H1 (cell line): Measurements from ENCODE around the gene ADGRF5. TPM values are rescaled to one million over a fixed set of nuclear protein-coding genes. Genes with fewer than 3 reads are reported as not detected.
A peak's percentile ranks its signal among the peaks of the same experiment; 100 is the strongest.

ENCODE experiments used
- CTCF ChIA-PET: fragments of 300-600 bp; sonication (Branson Sonifier 250); formaldehyde crosslinking; loops from one replicate; lab custom pipeline; 2021; ENCODE audit not compliant: partially characterized antibody; lab: Charles Lee
- POLR2A ChIA-PET: fragments of 300-600 bp; sonication (Branson Sonifier 250); formaldehyde crosslinking; loops from one replicate; lab custom pipeline; 2021; ENCODE audit warnings: inconsistent platforms; ENCODE audit not compliant: partially characterized antibody; lab: Charles Lee
- DNase-seq, 2 experiments: peaks; one replicate each; pipeline versions ENCODE4 v3.0.0 to v3.0.0-alpha.2; 2010 to 2022; ENCODE audit warnings: low spot score in 2 of 2, low read depth in 1 of 2, mixed read lengths in 1 of 2
- FAIRE-seq: peaks from 2 replicates; lab custom pipeline; 2011; peaks lifted over from hg19 to GRCh38; lab: Jason Lieb, UNC
- H2AFZ ChIP-seq: 2 replicates; pipeline ENCODE4 v1.8.1; 2012; ENCODE audit warnings: low read length, inconsistent platforms
- H2AK5ac ChIP-seq: 2 replicates; pipeline ENCODE4 v1.6.1; 2013; ENCODE audit warnings: low read depth, low read length
- H2BK120ac ChIP-seq: replicated peaks from 2 replicates; pipeline ENCODE3; 2013; ENCODE audit warnings: low read depth, low read length, inconsistent platforms
- H2BK12ac ChIP-seq: 2 replicates; pipeline ENCODE4 v1.6.1; 2013; ENCODE audit warnings: low read depth, low read length
- H2BK15ac ChIP-seq: 2 replicates; pipeline ENCODE4 v1.6.1; 2013; ENCODE audit warnings: low read length
- H2BK20ac ChIP-seq: 2 replicates; pipeline ENCODE4 v1.6.1; 2013; ENCODE audit warnings: low read length
- H2BK5ac ChIP-seq: 2 replicates; pipeline ENCODE4 v1.6.1; 2013; ENCODE audit warnings: low read depth, low read length
- H3K14ac ChIP-seq: 2 replicates; pipeline ENCODE4 v1.6.1; 2013; ENCODE audit warnings: inconsistent platforms; ENCODE audit not compliant: insufficient read length
- H3K18ac ChIP-seq: 2 replicates; pipeline ENCODE4 v1.6.1; 2013; ENCODE audit warnings: low read length; ENCODE audit errors: extremely low read depth
- H3K23ac ChIP-seq: 2 replicates; pipeline ENCODE4 v1.6.1; 2013; ENCODE audit warnings: inconsistent platforms; ENCODE audit not compliant: insufficient read length
- H3K23me2 ChIP-seq: 2 replicates; pipeline ENCODE4 v1.6.1; 2013; ENCODE audit warnings: low read depth, low read length
- H3K27ac ChIP-seq: 2 replicates; pipeline ENCODE4 v1.6.1; 2011; ENCODE audit warnings: low read depth, low read length, inconsistent platforms
- H3K27me3 ChIP-seq, 4 experiments: replicated peaks in 1 of 4; 1 replicate in 1 of 4; 2 replicates in 3 of 4; pipeline versions ENCODE4 v1.6.1 to v1.8.1; 2011 to 2013; ENCODE audit warnings: low read length in 3 of 4, mild to moderate bottlenecking in 3 of 4, inconsistent platforms in 2 of 4, mixed read lengths in 2 of 4, moderate library complexity in 1 of 4; ENCODE audit not compliant: control insufficient read depth in 3 of 4, insufficient read depth in 3 of 4; ENCODE audit errors: extremely low read depth in 1 of 4
- H3K36me3 ChIP-seq, 4 experiments: 2 replicates each; pipeline versions ENCODE4 v1.6.1 to v1.8.1; 2011 to 2013; ENCODE audit warnings: mild to moderate bottlenecking in 4 of 4, low read length in 3 of 4, moderate library complexity in 2 of 4, control low read depth in 1 of 4, inconsistent platforms in 1 of 4; ENCODE audit not compliant: insufficient read depth in 4 of 4, control insufficient read depth in 2 of 4
- H3K4ac ChIP-seq: replicated peaks from 2 replicates; pipeline ENCODE3; 2013; ENCODE audit warnings: low read length, low read depth, mixed read lengths, inconsistent platforms; ENCODE audit not compliant: insufficient read length
- H3K4me1 ChIP-seq, 4 experiments: replicated peaks in 1 of 4; 1 replicate in 1 of 4; 2 replicates in 3 of 4; pipeline versions ENCODE4 v1.6.1 to v1.8.1; 2011 to 2013; ENCODE audit warnings: low read length in 3 of 4, inconsistent platforms in 2 of 4, mixed read lengths in 1 of 4; ENCODE audit not compliant: insufficient read depth in 4 of 4, control insufficient read depth in 3 of 4
- H3K4me2 ChIP-seq, 2 experiments: 2 replicates each; pipeline versions ENCODE4 v1.6.1 to v1.8.1; 2011 to 2013; ENCODE audit warnings: low read depth in 2 of 2, low read length in 2 of 2, control low read depth in 1 of 2, inconsistent platforms in 1 of 2, mild to moderate bottlenecking in 1 of 2; ENCODE audit not compliant: insufficient read depth in 1 of 2
- H3K4me3 ChIP-seq, 4 experiments: fragments of 200-600, 300-600 bp in 1 of 4; sonication (generic), shearing (Covaris generic), sonication (Bioruptor Twin) in 1 of 4; 2 replicates each; pipeline versions ENCODE4 v1.5.1 to v1.8.1; 2011 to 2016; ENCODE audit warnings: low read length in 4 of 4, low read depth in 3 of 4, control low read depth in 2 of 4, inconsistent platforms in 2 of 4, mild to moderate bottlenecking in 2 of 4, mixed read lengths in 1 of 4, moderate library complexity in 1 of 4; ENCODE audit not compliant: insufficient read depth in 2 of 4; ENCODE audit errors: extremely low read depth in 1 of 4
- H3K56ac ChIP-seq: replicated peaks from 2 replicates; pipeline ENCODE3; 2013; ENCODE audit warnings: low read depth, mild to moderate bottlenecking, mixed read lengths, low read length, inconsistent platforms; ENCODE audit not compliant: insufficient read length
- H3K79me1 ChIP-seq: 2 replicates; pipeline ENCODE4 v1.6.1; 2013; ENCODE audit warnings: low read depth, low read length, control low read depth
- H3K79me2 ChIP-seq, 2 experiments: 2 replicates each; pipeline versions ENCODE4 v1.6.1 to v1.8.1; 2012 to 2013; ENCODE audit warnings: low read length in 2 of 2, mild to moderate bottlenecking in 2 of 2, inconsistent platforms in 1 of 2; ENCODE audit not compliant: insufficient read depth in 2 of 2, control insufficient read depth in 1 of 2
- H3K9ac ChIP-seq, 4 experiments: replicated peaks in 1 of 4; 1 replicate in 1 of 4; 2 replicates in 3 of 4; pipeline versions ENCODE4 v1.6.1 to v1.8.1; 2011 to 2013; ENCODE audit warnings: low read depth in 3 of 4, low read length in 3 of 4, control low read depth in 2 of 4, mild to moderate bottlenecking in 2 of 4, moderate library complexity in 2 of 4, inconsistent platforms in 1 of 4; ENCODE audit errors: extremely low read depth in 1 of 4
- H3K9me3 ChIP-seq, 2 experiments: 2 replicates each; pipeline versions ENCODE4 v1.6.1 to v1.8.1; 2012 to 2013; ENCODE audit warnings: mild to moderate bottlenecking in 2 of 2, moderate library complexity in 2 of 2, control low read depth in 1 of 2, inconsistent platforms in 1 of 2, low read depth in 1 of 2, low read length in 1 of 2, mixed read lengths in 1 of 2; ENCODE audit not compliant: insufficient read depth in 2 of 2
- H4K20me1 ChIP-seq, 2 experiments: replicated peaks in 1 of 2; 2 replicates each; pipeline versions ENCODE3 to v1.8.1; 2011 to 2013; ENCODE audit warnings: inconsistent platforms in 2 of 2, low read length in 2 of 2, mild to moderate bottlenecking in 1 of 2; ENCODE audit not compliant: insufficient read depth in 2 of 2, control insufficient read depth in 1 of 2
- H4K5ac ChIP-seq: 2 replicates; pipeline ENCODE4 v1.6.1; 2013; ENCODE audit warnings: low read length, low read depth, mixed read lengths, inconsistent platforms; ENCODE audit not compliant: insufficient read length
- H4K8ac ChIP-seq: 2 replicates; pipeline ENCODE4 v1.8.0; 2013; ENCODE audit warnings: mild to moderate bottlenecking, moderate library complexity, low read length, inconsistent platforms; ENCODE audit not compliant: insufficient read depth; ENCODE audit errors: extremely low read depth
- H4K91ac ChIP-seq: replicated peaks from 2 replicates; pipeline ENCODE3; 2013; ENCODE audit warnings: low read length, mixed read lengths, inconsistent platforms; ENCODE audit not compliant: insufficient read length
- ASH2L ChIP-seq: fragments of 200-600, 300-600 bp; sonication (generic); IDR thresholded peaks from one replicate; pipeline ENCODE4 v1.7.1; 2017; ENCODE audit warnings: low read length
- CBX5 ChIP-seq: fragments of 300-800, 300-1000 bp; sonication (generic); IDR thresholded peaks from 2 replicates; pipeline ENCODE4 v1.7.1; 2016; ENCODE audit warnings: antibody characterized with exemption, low read length, low read depth
- KDM4A ChIP-seq: IDR thresholded peaks from one replicate; pipeline ENCODE4 v1.7.1; 2012; ENCODE audit warnings: low read depth, mild to moderate bottlenecking, moderate library complexity, low read length, inconsistent platforms; ENCODE audit not compliant: severe bottlenecking
- RAD21 ChIP-seq, 2 experiments: IDR thresholded peaks in 1 of 2; conservative IDR thresholded peaks in 1 of 2; 2 replicates each; pipeline ENCODE4 v1.6.1; 2011; ENCODE audit warnings: low read depth in 2 of 2, low read length in 2 of 2, improper control_type of control experiment in 1 of 2, inconsistent platforms in 1 of 2, mild to moderate bottlenecking in 1 of 2, moderate library complexity in 1 of 2
- TAF1 ChIP-seq: IDR thresholded peaks from 2 replicates; pipeline ENCODE4 v1.6.1; 2011; ENCODE audit warnings: mild to moderate bottlenecking, low read depth, low read length
- polyA plus RNA-seq, 7 experiments: library from polyadenylated mRNA; depleted of rRNA in 3 of 7; stranded (reverse) in 5 of 7; unstranded in 2 of 7; fragments of >200 nt in 5 of 7; fragments of 200-250 nt in 2 of 7; gene quantifications; 1 replicate in 5 of 7; 2 replicates in 1 of 7; 4 replicates in 1 of 7; pipeline versions ENCODE4 v1.2.1 to v1.2.3, GENCODE V29; 2011 to 2013; ENCODE audit warnings: missing spikeins in 2 of 7, mixed read lengths in 2 of 7
- total RNA-seq: library from RNA; stranded (reverse); fragmentation: NEBNext Ultra II Directional; extraction: Animal tissue kit (Norgen Biotek cat#: 25700); gene quantifications from 2 replicates; pipeline ENCODE4 v1.2.1, GENCODE V29; 2021

Gene ADGRF5
- total and polyA plus RNA-seq, 2 of the 8 experiments (the other 6 are each of a cell fraction or from before 2014, with no cell fraction given), result 0.06 TPM; not detected in 1

GRCh38 chr6:46896871-46897270, 24.9 kb downstream of the ADGRF5 start:
- H2BK12ac ChIP-seq, result no peak overlapping the region
- no peak overlapping the region for H2BK120ac ChIP-seq

More at GRCh38 chr6:46896871-46897270, 24.9 kb downstream of the ADGRF5 start:
- no peaks in the 10 kb centered on the region for H3K23me2 ChIP-seq
- no peak for TF ChIP-seq CBX5
- TF ChIP-seq KDM4A, result no peak
- TF ChIP-seq TAF1, result no peak
- TF ChIP-seq ASH2L, result no peak
- no peak for TF ChIP-seq RAD21 (IDR thresholded peaks at IDR 0.05 in 1 of 2, conservative IDR thresholded peaks at IDR 0.05 in 1 of 2; ENCODE audit: low read depth in 2 of 2, low read length in 2 of 2)
- H3K79me2 ChIP-seq, result no peaks in the 10 kb centered on the region
- no peak overlapping the region for H2BK20ac ChIP-seq
- no peaks in the 10 kb centered on the region for H3K9me3 ChIP-seq
- DNase-seq (no peak), FAIRE-seq (no peak)
- H3K4me3 ChIP-seq, result no peak overlapping the region
- H3K79me1 ChIP-seq, result no peaks in the 10 kb centered on the region
- H4K91ac ChIP-seq, result no peak overlapping the region
- peak overlapping the region; percentile 10 for H3K56ac ChIP-seq
- CTCF ChIA-PET, result no interaction called here
- no peak overlapping the region for H4K5ac ChIP-seq
- no peaks in the 10 kb centered on the region for H3K36me3 ChIP-seq
- H3K27ac ChIP-seq, result no peak overlapping the region
- H3K23ac ChIP-seq, result no peak overlapping the region
- H2BK15ac ChIP-seq, result no peak overlapping the region
- no peaks in the 10 kb centered on the region for H4K20me1 ChIP-seq
- H3K18ac ChIP-seq, result no peak overlapping the region
- no peak overlapping the region for H2AK5ac ChIP-seq
- H3K4me2 ChIP-seq, result no peak overlapping the region
- no peak overlapping the region for H3K4ac ChIP-seq
- H3K14ac ChIP-seq, result no peak overlapping the region
- POLR2A ChIA-PET, result no interaction called here
- H3K4me1 ChIP-seq, result no peaks in the 10 kb centered on the region
- no peak overlapping the region for H4K8ac ChIP-seq
- H2BK5ac ChIP-seq, result no peak overlapping the region
- no peak overlapping the region for H3K9ac ChIP-seq
- no peaks in the 10 kb centered on the region for H3K27me3 ChIP-seq
- H2AFZ ChIP-seq, result no peak overlapping the region
